Stimulated activated CD8-positive, alpha-beta memory T cell treated with anti-CD3 and anti-CD28 coated beads, Interleukin-12 subunit alpha, Interleukin-12 subunit beta, amount 100 ng/mL, for 24 hours (primary cell): ENCODE data around the gene ANKRD23.
A peak's percentile ranks its signal among the peaks of the same experiment; 100 is the strongest.
"Not testable (repeated sequence)": the region's sequence is repeated elsewhere in the genome, so short reads cannot be mapped to it uniquely, and the experiment has no call there.

Source experiments
- DNase-seq: peaks from one replicate; pipeline ENCODE4 v3.0.0-alpha.2; 2020; ENCODE audit errors: extremely low read depth

Gene ANKRD23

GRCh38 chr2:96863575-96864342 is 19.9 kb upstream of the ANKRD23 start:
- no peak for DNase-seq

GRCh38 chr2:96863056-96863455 is 19.2 kb upstream of the ANKRD23 start:
- not testable (repeated sequence) for DNase-seq

- no peak for DNase-seq
These were observed 17.3 kb upstream of the ANKRD23 start for GRCh38 chr2:96861074-96861473.

- DNase-seq, result no peak
These were observed 16.5 kb upstream of the ANKRD23 start for GRCh38 chr2:96860065-96861029.

GRCh38 chr2:96859681-96860064 is 15.9 kb upstream of the ANKRD23 start:
- no peak for DNase-seq

GRCh38 chr2:96859099-96859649 is 15.4 kb upstream of the ANKRD23 start:
- DNase-seq, result no peak

- peak; percentile 93 for DNase-seq
These were observed 14.0 kb upstream of the ANKRD23 start, which contains the start of gene ANKRD39 for GRCh38 chr2:96857667-96858372. Gene ANKRD39 (minus strand): TSS chr2:96858016. CDS start chr2:96857987, 29 bp downstream.

- no peak for DNase-seq
These were observed 13.2 kb upstream of the ANKRD23 start for GRCh38 chr2:96856776-96857666.

- no peak for DNase-seq
These were observed 9.5 kb upstream of the ANKRD23 start for GRCh38 chr2:96853321-96853720.

- DNase-seq, result no peak
These were observed 8.8 kb upstream of the ANKRD23 start for GRCh38 chr2:96852667-96853066.

- DNase-seq, result no peak
These were observed 4.4 kb upstream of the ANKRD23 start for GRCh38 chr2:96848264-96848663.

GRCh38 chr2:96847586-96847985 is 3.8 kb upstream of the ANKRD23 start:
- no peak for DNase-seq

GRCh38 chr2:96846825-96847224 is 3.0 kb upstream of the ANKRD23 start:
- no peak for DNase-seq

GRCh38 chr2:96844405-96844808 is 586 bp upstream of the ANKRD23 start:
- DNase-seq, result no peak

- no peak for DNase-seq
These were observed 1.2 kb downstream of the ANKRD23 start for GRCh38 chr2:96842600-96842999.

- DNase-seq, result no peak
These were observed 1.9 kb downstream of the ANKRD23 start for GRCh38 chr2:96841701-96842495.

- DNase-seq, result no peak
These were observed 3.7 kb downstream of the ANKRD23 start for GRCh38 chr2:96839875-96840850.

GRCh38 chr2:96839293-96839874 is 4.4 kb downstream of the ANKRD23 start:
- DNase-seq, result peak; percentile 57
